ENCODE measurements around the gene SEC16A.

SEC16A gene

DNA sequence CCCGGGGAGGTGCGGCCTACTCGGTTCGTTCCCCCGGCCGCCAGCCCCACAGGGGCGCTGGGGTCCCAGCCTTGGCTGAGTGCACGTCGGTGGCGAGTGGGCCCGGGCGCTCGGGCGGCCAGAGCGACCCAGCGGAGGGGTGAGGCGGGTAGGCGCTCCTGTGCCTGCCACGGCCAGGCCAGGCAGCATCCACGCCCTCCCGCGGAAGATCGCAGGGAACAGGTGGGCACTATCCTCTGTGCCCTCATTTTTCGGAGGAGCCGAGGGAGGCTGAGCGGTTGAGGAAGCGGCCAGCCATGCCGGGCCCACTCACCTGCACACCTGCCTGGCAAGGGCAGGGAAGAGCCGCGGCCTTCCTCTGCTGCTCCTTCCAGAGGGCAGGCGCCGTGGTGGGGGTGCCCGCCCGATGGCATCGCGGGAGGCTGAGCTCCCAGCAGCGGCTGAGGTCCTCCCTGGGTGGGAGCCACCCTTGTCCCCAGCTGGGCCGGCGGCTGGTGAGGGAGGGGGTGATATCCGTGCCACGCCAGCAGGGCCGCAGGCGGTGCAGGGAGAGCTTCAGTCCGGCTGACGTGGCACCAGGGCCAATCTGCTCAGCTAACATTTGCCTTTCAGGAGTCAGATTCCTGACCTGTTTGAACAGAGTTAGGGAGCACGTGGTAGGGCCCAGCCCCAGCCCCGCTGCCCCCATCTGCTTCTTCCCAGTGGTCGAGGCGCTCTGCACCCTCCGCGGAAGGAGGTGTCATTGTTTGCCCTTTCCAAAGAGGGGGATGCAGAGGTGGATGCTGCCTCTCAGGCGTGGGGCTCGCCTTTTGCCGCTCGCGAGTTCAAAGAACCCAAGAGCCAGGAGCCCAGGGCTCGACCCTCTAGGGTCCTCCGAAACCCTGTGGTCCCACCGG, 1.6 kb upstream of the SEC16A start:
- TF ChIP-seq, protein P1, sequence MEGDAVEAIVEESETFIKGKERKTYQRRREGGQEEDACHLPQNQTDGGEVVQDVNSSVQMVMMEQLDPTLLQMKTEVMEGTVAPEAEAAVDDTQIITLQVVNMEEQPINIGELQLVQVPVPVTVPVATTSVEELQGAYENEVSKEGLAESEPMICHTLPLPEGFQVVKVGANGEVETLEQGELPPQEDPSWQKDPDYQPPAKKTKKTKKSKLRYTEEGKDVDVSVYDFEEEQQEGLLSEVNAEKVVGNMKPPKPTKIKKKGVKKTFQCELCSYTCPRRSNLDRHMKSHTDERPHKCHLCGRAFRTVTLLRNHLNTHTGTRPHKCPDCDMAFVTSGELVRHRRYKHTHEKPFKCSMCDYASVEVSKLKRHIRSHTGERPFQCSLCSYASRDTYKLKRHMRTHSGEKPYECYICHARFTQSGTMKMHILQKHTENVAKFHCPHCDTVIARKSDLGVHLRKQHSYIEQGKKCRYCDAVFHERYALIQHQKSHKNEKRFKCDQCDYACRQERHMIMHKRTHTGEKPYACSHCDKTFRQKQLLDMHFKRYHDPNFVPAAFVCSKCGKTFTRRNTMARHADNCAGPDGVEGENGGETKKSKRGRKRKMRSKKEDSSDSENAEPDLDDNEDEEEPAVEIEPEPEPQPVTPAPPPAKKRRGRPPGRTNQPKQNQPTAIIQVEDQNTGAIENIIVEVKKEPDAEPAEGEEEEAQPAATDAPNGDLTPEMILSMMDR (conservative IDR thresholded peaks at IDR 0.05; ENCODE audit: low read depth, low read length), result no peak
- no peak for DNase-seq (ENCODE audit: low read depth)

DNA sequence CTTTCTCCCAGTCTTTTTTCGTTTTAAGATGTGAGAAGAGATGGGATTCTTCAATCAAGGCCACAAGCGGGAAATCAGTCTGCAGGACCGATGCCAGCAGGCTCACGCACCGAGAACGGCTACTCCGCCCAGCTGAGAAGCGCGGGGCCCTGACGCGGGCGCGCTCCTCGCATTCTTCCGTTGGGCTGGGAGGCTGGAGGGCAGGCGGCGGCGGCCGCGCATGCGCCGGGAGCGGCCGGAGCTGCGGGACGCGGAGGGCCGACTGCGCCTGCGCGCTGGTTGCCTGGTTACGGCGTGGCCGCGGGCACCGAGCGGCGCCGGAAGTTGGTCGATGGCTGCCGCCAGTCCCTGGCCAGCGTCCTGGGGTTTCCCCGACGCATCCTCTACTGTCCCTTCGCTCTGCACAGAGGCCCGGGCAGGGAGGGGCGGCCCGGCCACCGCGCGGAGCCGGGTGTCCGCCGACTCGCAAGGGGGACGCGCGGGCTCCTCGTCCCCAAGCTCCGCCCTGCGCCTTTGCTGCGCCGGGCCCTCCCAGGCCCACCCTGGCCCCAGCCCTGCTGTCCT, 831 bp upstream of the SEC16A start:
- peak; percentile 86 for DNase-seq (ENCODE audit: low read depth)
- TF ChIP-seq, protein P1 (conservative IDR thresholded peaks at IDR 0.05; ENCODE audit: low read depth, low read length), result no peak
- peak overlapping the region; percentile 71 for H3K4me3 ChIP-seq (ENCODE audit: low read depth, low read length)

More for the DNA sequence above, 1.6 kb upstream of the SEC16A start:
- H3K4me3 ChIP-seq (ENCODE audit: low read depth, low read length), result peak overlapping the region; percentile 71

DNA sequence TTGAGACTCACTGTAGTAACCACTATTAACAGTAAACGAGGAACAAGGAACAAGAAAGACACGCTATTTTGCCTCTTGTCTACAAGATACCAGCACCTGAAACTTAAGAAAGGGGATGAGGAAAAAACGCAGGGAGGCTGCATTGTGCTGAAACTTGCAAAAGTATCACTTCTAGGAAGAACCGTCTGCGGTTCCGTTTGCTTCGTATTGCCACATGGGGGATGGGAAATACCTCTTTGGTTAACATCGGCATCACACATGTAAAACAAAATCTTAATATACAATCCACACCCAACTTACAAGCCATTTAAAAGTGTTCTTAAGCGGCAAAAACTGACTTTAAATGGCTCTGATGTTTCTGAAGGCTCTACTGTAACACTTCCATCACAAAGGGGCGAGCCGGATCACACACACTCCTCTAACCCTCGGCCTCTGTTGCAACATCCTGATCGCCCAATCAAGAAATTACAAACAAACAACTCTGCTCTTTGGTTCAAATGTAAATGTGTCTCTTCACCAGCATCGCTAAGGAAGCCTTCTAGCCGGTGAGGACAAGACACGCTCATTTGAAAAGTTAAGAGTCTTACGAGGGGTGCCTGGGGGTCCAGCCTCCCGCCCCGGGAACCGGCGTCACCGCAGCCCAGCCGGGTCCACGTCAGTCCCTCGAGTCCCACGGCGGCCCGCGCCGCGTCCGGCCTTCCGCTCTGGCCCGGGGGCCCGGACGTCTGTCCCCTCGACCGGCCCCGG, 621 bp downstream of the SEC16A start:
- peak overlapping the region; percentile 80 for H3K4me3 ChIP-seq (ENCODE audit: low read depth, low read length)
- peak; percentile 60 for DNase-seq (ENCODE audit: low read depth)
- TF ChIP-seq, protein P1 (conservative IDR thresholded peaks at IDR 0.05; ENCODE audit: low read depth, low read length), result no peak

DNA sequence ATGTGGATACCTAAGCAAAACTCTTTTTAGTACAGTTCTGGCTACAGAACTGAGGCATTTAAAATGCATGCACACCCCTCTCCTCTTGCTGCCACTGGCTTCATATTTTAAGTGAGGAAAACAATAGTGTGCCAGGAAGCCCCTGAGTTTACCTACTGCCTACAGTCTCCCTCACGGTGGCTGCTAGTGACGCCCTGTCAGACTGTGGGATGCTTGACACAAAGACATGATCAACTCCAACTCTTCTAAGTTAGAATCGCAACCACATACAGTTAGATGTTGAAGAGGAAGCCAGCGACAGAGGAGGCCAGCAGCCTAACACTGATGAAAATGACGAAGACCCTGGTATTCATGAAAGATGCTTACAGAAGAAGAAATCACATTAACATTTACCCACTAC, 1.3 kb downstream of the SEC16A start:
- H3K4me3 ChIP-seq (ENCODE audit: low read depth, low read length), result peak overlapping the region; percentile 80
- peak; percentile 4 for DNase-seq (ENCODE audit: low read depth)

DNA sequence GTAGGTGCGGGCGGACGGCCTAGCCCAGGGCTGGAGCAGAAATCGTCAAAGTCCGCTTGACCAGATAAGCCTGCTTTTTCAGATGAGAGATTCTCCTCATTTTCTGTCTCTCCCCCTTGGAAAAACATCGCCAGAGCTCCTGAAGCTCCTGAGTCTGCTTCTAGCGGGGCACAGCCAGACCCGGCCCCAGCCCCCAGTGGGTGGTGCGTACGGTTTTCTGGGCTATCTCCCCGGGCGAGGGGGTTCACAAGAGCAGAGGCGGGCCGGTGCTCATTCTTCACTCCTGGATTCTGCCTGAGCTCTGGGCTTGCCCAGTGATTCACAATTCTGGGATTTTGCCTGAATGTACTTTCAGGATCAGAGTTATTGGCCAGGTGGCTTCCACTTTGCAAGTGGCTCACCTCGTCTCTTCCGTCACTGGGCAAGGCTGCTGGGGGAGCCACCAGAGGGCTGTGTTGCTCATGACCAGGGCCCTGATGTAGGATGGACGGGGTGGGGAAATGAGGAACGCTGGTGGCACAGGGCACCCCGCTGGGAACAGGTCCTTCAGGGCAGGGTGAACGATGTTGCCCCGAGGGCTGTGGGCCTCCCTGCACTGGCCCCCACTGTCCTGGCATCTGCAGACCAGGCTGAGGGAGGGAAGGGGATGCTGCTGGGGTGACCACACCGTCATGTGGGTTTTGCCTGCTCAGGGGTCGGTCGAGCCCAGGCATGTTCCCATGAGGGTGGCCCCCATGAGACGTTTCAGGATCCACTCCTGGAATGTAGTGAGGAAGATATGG, 6.3 kb downstream of the SEC16A start:
- TF ChIP-seq, protein P1 (conservative IDR thresholded peaks at IDR 0.05; ENCODE audit: low read depth, low read length), result no peak
- no peak overlapping the region for H3K4me3 ChIP-seq (ENCODE audit: low read depth, low read length)
- no peak for DNase-seq (ENCODE audit: low read depth)

More for the DNA sequence above, 1.3 kb downstream of the SEC16A start:
- TF ChIP-seq, protein P1 (conservative IDR thresholded peaks at IDR 0.05; ENCODE audit: low read depth, low read length), result no peak

Data from choroid plexus epithelial cell (primary cell).